HepG2 (cell line): Measurements from ENCODE around the gene ZNF691. TPM values are rescaled to one million over a fixed set of nuclear protein-coding genes. Genes with fewer than 3 reads are reported as not detected.

Experiments used
- ATAC-seq: fragments of 200-7000 bp; cut with Tn5 transposase; 3 replicates; pipeline ENCODE4 v1.9.1; 2020; ENCODE audit warnings: mild to moderate bottlenecking, moderate library complexity
- BruUV-seq: library from RNA; stranded (reverse); fragments of 400-500 nt; replicated peaks from 2 replicates; lab custom pipeline; 2021; lab: Mats Ljungman, UMichigan
- CTCF ChIA-PET: fragments of 300-600 bp; formaldehyde crosslinking; extraction: SDS; loops from one replicate; lab custom pipeline; 2021; ENCODE audit warnings: low total read pairs, inconsistent platforms, low intra/inter-chr PET ratio; lab: Yijun Ruan, JAX
- POLR2A ChIA-PET: fragments of 350-600 bp; sonication (Branson Sonifier 250); formaldehyde crosslinking; loops from one replicate; lab custom pipeline; 2020; ENCODE audit warnings: antibody characterized with exemption, inconsistent platforms; lab: Yijun Ruan, JAX
- DNase-seq: peaks from one replicate; pipeline ENCODE4 v3.0.0-alpha.2; 2015; ENCODE audit warnings: low spot score
- FAIRE-seq: peaks from 3 replicates; lab custom pipeline; 2011; peaks lifted over from hg19 to GRCh38; lab: Jason Lieb, UNC
- H2AFZ ChIP-seq: one replicate; pipeline ENCODE4 v1.6.1; 2011; ENCODE audit warnings: low read length, inconsistent platforms
- H3K27ac ChIP-seq: fragments of 300-600 bp; 3 replicates; pipeline ENCODE4 v1.8.0; 2011; ENCODE audit warnings: mixed run types, mild to moderate bottlenecking, mixed read lengths, low read length, inconsistent platforms; ENCODE audit not compliant: insufficient read depth; ENCODE audit errors: extremely low read length
- H3K27me3 ChIP-seq, 2 experiments: fragments of 200-600 bp in 1 of 2; 2 replicates in 1 of 2; 3 replicates in 1 of 2; pipeline versions ENCODE4 v1.6.0 to v1.8.0; 2011; ENCODE audit warnings: low read length in 2 of 2, mild to moderate bottlenecking in 2 of 2, moderate library complexity in 2 of 2, inconsistent platforms in 1 of 2; ENCODE audit not compliant: insufficient read depth in 2 of 2, control insufficient read depth in 1 of 2
- H3K36me3 ChIP-seq, 2 experiments: fragments of 200-600 bp in 1 of 2; replicated peaks in 1 of 2; 2 replicates in 1 of 2; 3 replicates in 1 of 2; pipeline versions ENCODE4 v1.5.1 to v1.8.0; 2011; ENCODE audit warnings: low read length in 2 of 2, inconsistent platforms in 1 of 2; ENCODE audit not compliant: insufficient read depth in 2 of 2, control insufficient read depth in 1 of 2
- H3K4me1 ChIP-seq: 2 replicates; pipeline ENCODE4 v1.5.1; 2012; ENCODE audit warnings: low read length, inconsistent platforms; ENCODE audit not compliant: insufficient read depth
- H3K4me2 ChIP-seq: 2 replicates; pipeline ENCODE4 v1.6.0; 2011; ENCODE audit warnings: low read depth, low read length, inconsistent platforms
- H3K4me3 ChIP-seq, 3 experiments: fragments of 200-600 bp in 1 of 3; sonication (generic), shearing (Covaris generic) in 1 of 3; replicated peaks in 1 of 3; 2 replicates each; pipeline ENCODE4 v1.5.1; 2011 to 2016; ENCODE audit warnings: low read length in 3 of 3, inconsistent platforms in 2 of 3, low read depth in 2 of 3, mild to moderate bottlenecking in 2 of 3, control low read depth in 1 of 3, mixed read lengths in 1 of 3; ENCODE audit not compliant: insufficient read depth in 1 of 3
- H3K79me2 ChIP-seq: one replicate; pipeline ENCODE4 v1.6.1; 2011; ENCODE audit warnings: low read length, inconsistent platforms; ENCODE audit not compliant: insufficient read depth
- H3K9ac ChIP-seq: 2 replicates; pipeline ENCODE4 v1.6.0; 2011; ENCODE audit warnings: mild to moderate bottlenecking, low read depth, low read length, inconsistent platforms; ENCODE audit not compliant: insufficient read depth
- H3K9me3 ChIP-seq: 2 replicates; pipeline ENCODE4 v1.5.1; 2012; ENCODE audit warnings: mild to moderate bottlenecking, low read length
- H4K20me1 ChIP-seq: 2 replicates; pipeline ENCODE4 v1.6.0; 2011; ENCODE audit warnings: inconsistent platforms, mild to moderate bottlenecking, low read length, moderate library complexity; ENCODE audit not compliant: insufficient read depth
- ARNT2 ChIP-seq: sonication (generic); formaldehyde crosslinking; IDR thresholded peaks from 2 replicates; pipeline ENCODE4 v1.8.0; 2022; ENCODE audit warnings: mild to moderate bottlenecking, low read depth, missing genetic modification reagents, moderate library complexity
- ESRRA ChIP-seq: sonication (generic); formaldehyde crosslinking; IDR thresholded peaks from 2 replicates; pipeline ENCODE4 v1.5.1; 2020; ENCODE audit warnings: mild to moderate bottlenecking, low read depth, missing genetic modification reagents
- MAFF ChIP-seq: IDR thresholded peaks from 2 replicates; pipeline ENCODE4 v1.6.1; 2011; ENCODE audit warnings: low read depth, low read length, improper control_type of control experiment
- MAFK ChIP-seq, 2 experiments: IDR thresholded peaks in 1 of 2; conservative IDR thresholded peaks in 1 of 2; 2 replicates each; pipeline ENCODE4 v1.6.1; 2011; ENCODE audit warnings: improper control_type of control experiment in 2 of 2, low read length in 2 of 2
- NFE2 ChIP-seq: sonication (generic); formaldehyde crosslinking; IDR thresholded peaks from 2 replicates; pipeline ENCODE4 v1.4.0; 2020; ENCODE audit warnings: missing genetic modification reagents
- NFE2L2 ChIP-seq: fragments of 150-350 bp; IDR thresholded peaks from 2 replicates; pipeline ENCODE4 v1.6.1; 2014; ENCODE audit warnings: low read length
- RERE ChIP-seq: IDR thresholded peaks from 2 replicates; pipeline ENCODE4 v1.6.1; 2016; ENCODE audit warnings: low read depth, missing genetic modification reagents, missing compliant biosample characterization
- ZNF7 ChIP-seq: IDR thresholded peaks from 2 replicates; pipeline ENCODE4 v1.6.1; 2016; ENCODE audit warnings: missing biosample characterization, missing genetic modification reagents
- WGBS: methylation state at CpG from one replicate; pipeline ENCODE4 v1.1.6; 2017; ENCODE audit warnings: low lambda C conversion rate; 5-methylcytosine and 5-hydroxymethylcytosine counted together
- in situ Hi-C: cut with HindIII; loops from 2 replicates; pipeline ENCODE4 v1.10.0; 2017; ENCODE audit warnings: low pct_unique_long_range_greater_than_20kb; ENCODE audit not compliant: extremely low pct_ligation_motif_present
- intact Hi-C: fragments of 100-400 bp; cut with micrococcal nuclease; formaldehyde crosslinking; loops from one replicate; pipeline ENCODE4 v1.10.0; 2022; ENCODE audit not compliant: unreplicated experiment
- polyA plus RNA-seq, 8 experiments: library from polyadenylated mRNA; depleted of rRNA in 3 of 8; stranded (reverse) in 7 of 8; unstranded in 1 of 8; fragments of >200 nt; fragmentation: Illumina TruSeq in 4 of 8; extraction: Trizol in 4 of 8; gene quantifications; 2 replicates each; pipeline versions ENCODE4 v1.2.1 to v1.2.3, GENCODE V29; 2011 to 2016; ENCODE audit warnings: low read depth in 4 of 8, missing spikeins in 1 of 8, mixed read lengths in 1 of 8; ENCODE audit not compliant: insufficient read depth in 1 of 8
- total RNA-seq, 5 experiments: library from RNA; depleted of rRNA; stranded (reverse); fragments of >200 nt; fragmentation: Illumina TruSeq; extraction: Trizol; gene quantifications; 2 replicates each; pipeline ENCODE4 v1.2.3, GENCODE V29; 2016; ENCODE audit warnings: low read depth in 1 of 5

ZNF691 gene
- total and polyA plus RNA-seq, 2 of the 13 experiments (the other 11 are each of a cell fraction or from before 2014, with no cell fraction given): 7.6 to 7.8 TPM

- H3K9me3 ChIP-seq: no peaks in the 10 kb centered on the region
- TF ChIP-seq ZNF7 (CRISPR knock-in tag) (peak; percentile 62; the same call in 1 of the 2 replicates), MAFF (peak; percentile 88), MAFK (conservative IDR thresholded peaks at IDR 0.05 in 1 of 2, IDR thresholded peaks at IDR 0.05 in 1 of 2; ENCODE audit: low read length in 2 of 2) (peak; percentile 91 to 92), NFE2L2 (peak; percentile 97), NFE2 (CRISPR knock-in tag) (peak; percentile 52; the same call in 1 of the 2 replicates), ARNT2 (CRISPR knock-in tag) (no peak), RERE (no peak), ESRRA (CRISPR knock-in tag) (no peak)
- TF ChIP-seq, all 625 proteins: peak for 5
- H3K27me3 ChIP-seq: no peaks in the 10 kb centered on the region
- peak overlapping the region; percentile 2 for H3K27ac ChIP-seq
- peaks cover 32% of the 10 kb centered on the region for H3K4me1 ChIP-seq
- FAIRE-seq (no peak), DNase-seq (no peak), ATAC-seq (no peak)
- CTCF ChIA-PET: no interaction called here
- no peak overlapping the region for H3K4me3 ChIP-seq
- H3K79me2 ChIP-seq: no peaks in the 10 kb centered on the region
- POLR2A ChIA-PET: interaction anchor here (1.7 kb wide), 1 partner anchor 23 kb away, joined by 8 read pairs; the partner anchor contains the start of gene ZNF691
- in situ Hi-C loops: no loop called here
- H3K36me3 ChIP-seq: no peaks in the 10 kb centered on the region
- WGBS: 82% methylated on average over 2 of the region's 2 CpGs
- intact Hi-C loops: no loop called here
- BruUV-seq: no TSS peak
- no peak overlapping the region for H3K9ac ChIP-seq
- no peak overlapping the region for H3K4me2 ChIP-seq
- no peaks in the 10 kb centered on the region for H4K20me1 ChIP-seq
- H2AFZ ChIP-seq: no peak overlapping the region
These were observed 23.5 kb upstream of the ZNF691 start for GRCh38 chr1:42822800-42823392.
